GM19468 (cell line): ENCODE results near the gene MSMO1.
"Not testable (repeated sequence)": the region's sequence is repeated elsewhere in the genome, so short reads cannot be mapped to it uniquely, and the experiment has no call there.

Experiments
- ATAC-seq: cut with Tn5 transposase; IDR thresholded peaks from one replicate; pipeline ENCODE4 v1.9.1; 2021; ENCODE audit warnings: mild to moderate bottlenecking, moderate library complexity, moderate number of reproducible peaks; ENCODE audit not compliant: unreplicated experiment; ENCODE audit errors: extremely low read depth

Gene MSMO1

DNA sequence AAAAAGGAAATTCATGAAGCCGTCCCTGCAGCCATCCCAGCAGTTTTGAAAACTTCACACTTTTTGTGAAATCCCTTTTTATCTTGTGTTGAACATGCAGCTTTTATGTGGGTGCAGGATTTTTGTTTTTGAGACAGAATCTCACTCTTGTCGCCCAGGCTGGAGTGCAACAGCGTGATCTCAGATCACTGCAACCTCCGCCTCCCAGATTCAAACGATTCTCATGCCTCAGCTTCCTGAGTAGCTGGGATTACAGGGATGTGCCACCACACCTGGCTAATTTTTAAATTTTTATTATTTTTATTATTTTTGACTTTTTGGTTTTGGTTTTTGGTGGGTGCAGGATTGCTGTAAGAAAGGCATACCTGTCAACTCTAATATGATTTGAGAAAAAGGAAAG lies 8.0 kb upstream of the MSMO1 start:
- no peak for ATAC-seq

- ATAC-seq: no peak
These were observed 3.1 kb upstream of the MSMO1 start for GRCh38 chr4:165324236-165324917.

GRCh38 chr4:165324918-165325304 lies 2.6 kb upstream of the MSMO1 start:
- no peak for ATAC-seq

- ATAC-seq: no peak
These were observed 1.5 kb upstream of the MSMO1 start for GRCh38 chr4:165325732-165326512.

- ATAC-seq: no peak
These were observed 648 bp upstream of the MSMO1 start for GRCh38 chr4:165326831-165327210.

GRCh38 chr4:165328101-165328425 lies 594 bp downstream of the MSMO1 start:
- ATAC-seq: no peak

GRCh38 chr4:165328708-165329107 lies 1.2 kb downstream of the MSMO1 start:
- no peak for ATAC-seq

DNA sequence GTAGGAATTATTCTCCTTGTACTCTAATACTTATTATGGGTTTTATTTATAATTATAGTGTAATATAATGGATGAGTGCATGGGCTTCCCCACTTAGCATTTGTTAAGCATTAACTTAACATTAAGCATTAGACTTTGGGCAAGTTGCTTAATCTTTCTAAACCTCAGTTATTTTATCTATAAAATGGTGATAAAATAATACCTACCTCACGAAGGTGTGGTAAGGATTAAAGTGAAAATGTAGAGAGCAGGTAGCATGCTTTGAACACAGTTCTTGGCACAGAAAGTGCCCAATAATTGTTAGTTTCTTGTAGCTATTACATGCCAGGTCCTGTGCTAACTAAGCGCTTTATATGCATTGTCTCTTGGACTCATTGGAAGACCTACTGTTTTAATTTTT lies 2.6 kb downstream of the MSMO1 start:
- no peak for ATAC-seq

DNA sequence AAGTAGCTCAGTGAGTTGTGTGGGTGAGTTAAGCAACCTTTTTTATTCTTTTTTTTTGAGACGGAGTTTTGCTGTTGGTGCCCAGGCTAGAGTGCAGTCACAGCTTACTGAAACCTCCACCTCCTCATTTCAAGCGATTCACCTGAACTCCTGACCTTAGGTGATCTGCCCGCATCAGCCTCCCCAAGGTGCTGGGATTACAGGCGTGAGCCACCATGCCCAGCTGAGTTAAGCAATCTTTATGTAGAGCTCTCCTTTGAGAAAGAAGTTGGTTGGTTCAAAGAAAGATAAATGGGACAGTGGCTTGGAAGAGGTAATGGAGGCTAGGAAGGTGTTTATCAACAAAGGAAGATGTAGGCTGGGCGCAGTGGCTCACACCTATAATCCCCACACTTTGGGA lies 3.2 kb downstream of the MSMO1 start:
- ATAC-seq: no peak

DNA sequence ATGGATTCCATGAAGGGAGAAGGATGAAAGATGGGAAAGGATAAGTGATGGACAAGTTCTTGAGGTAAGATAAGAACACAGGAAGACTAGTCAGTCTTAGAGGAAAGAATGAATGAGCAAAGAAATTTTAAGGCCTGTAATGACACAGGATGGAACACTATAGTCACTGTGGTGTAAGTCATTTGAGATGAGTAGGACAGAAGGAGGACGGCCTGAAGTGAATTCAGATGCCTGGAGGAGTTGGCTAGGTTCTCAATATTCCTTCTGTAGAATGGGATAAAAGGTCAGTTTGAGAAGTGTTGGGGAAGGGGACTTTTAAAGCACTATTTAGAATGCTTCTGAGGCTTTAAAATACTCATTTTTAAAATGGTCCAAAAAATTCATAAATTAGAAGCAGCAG lies 3.9 kb downstream of the MSMO1 start:
- no peak for ATAC-seq

- no peak for ATAC-seq
These were observed 4.4 kb downstream of the MSMO1 start for GRCh38 chr4:165331823-165332222.

- no peak for ATAC-seq
These were observed 5.0 kb downstream of the MSMO1 start for GRCh38 chr4:165332502-165332901.

DNA sequence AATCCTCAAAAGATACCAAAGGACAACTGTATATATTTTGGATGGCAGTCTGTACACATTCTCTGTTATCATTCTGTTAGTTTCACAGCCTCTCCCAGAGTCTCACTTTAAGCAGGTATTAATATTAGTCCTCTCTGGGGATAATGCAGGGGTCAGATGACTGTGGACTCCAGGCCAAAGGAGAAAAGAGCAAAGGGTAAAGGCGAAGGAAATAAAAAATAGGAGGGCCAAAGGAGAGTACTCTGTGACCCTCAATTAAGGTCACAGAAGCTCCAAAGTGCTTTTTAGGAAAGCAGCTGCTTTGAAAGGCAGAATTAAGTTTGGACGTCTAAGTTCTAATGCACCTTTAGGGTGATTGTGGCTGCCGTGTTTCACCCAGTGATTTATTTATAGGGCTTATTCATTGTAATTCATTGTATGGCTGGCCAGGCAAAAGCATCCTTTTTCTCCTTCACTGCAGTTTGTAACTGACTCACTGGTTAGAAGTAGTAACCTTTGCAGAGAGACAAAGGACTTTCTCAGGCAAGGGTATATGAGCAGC lies 7.8 kb downstream of the MSMO1 start:
- no peak for ATAC-seq

DNA sequence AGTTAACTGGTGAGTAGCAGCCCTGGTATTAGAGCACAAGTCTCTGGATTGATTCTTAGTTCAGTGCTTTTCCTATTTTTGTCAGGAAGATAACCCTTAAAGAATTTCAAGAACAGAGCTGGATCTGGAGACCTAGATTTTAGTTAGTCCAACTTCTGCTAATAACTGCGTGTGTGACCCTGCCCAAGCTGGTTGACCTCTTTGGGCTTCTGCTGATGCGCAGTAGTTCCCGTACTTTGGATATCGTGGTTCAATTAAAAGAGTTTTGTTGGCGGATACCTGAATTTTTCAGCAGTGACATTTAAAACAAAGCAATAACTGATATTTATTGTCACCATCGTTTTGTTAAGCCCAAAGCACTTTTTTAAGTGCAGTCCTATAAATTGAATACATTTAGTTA lies 9.3 kb downstream of the MSMO1 start:
- no peak for ATAC-seq

DNA sequence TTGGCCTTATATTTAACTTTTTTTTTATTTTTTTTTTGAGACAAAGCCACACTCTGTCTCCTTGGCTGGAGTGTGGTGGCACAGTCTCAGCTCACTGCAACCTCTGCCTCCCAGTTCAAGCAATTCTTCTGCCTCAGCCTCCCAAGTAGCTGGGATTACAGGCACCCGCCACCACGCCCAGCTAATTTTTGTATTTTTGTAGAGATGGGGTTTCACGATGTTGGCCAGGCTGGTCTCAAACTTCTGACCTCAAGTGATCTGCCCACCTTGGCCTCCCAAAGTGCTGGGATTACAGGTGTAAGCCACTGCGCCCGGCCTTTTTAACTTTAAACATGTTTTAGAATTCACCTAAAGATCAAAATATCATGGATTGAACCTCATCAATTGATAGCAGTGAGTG lies 14.9 kb downstream of the MSMO1 start:
- not testable (repeated sequence) for ATAC-seq

- ATAC-seq: no peak
These were observed 16.1 kb downstream of the MSMO1 start for GRCh38 chr4:165343353-165344191.

GRCh38 chr4:165345666-165346417 lies 18.4 kb downstream of the MSMO1 start:
- ATAC-seq: no peak

DNA sequence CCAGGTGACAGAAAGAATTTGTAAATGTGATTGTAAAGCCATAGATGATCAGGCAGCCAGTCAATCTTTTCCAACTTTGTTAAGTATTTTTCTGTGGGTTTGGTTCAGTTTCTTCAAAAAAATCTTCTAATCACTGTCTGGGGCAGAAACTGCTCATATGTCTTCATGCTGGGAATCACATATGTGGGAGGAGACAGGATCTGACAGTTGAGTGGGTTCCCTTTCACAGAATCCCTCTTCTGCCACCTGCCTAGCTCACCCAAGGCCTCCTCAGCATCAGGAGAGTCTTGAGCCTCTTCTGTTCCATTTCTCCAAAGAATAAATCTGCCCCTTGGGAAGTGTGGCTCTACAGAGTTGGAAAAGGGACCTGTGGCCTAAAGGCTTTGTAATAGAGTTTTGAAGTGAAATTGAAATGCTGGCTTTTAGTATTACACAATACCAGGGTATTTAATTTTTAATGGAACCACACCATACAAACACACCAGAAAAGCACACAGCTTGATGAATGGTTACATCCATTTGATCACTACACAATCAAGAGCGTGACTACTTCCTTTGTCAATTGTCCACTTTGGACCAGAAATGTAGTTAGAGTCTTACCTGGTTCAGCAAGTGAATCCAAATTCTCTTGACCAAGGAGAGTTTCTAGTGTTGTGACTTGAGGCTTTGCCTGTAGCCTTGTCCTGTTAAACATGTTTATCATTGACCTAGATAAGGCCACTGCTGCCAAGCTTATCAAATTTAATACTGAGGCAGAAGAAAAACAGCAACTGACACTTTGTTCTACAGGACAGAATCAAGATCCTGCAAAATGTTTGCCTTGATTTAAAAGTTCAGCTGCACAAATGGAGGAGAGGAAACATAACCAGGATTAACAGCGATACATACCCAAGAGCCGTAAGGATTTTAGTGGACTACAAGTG lies 20.4 kb downstream of the MSMO1 start:
- ATAC-seq: no peak
